Stimulated activated CD8-positive, alpha-beta memory T cell treated with anti-CD3 and anti-CD28 coated beads, Interleukin-15, amount 100 ng/mL, for 4 hours (primary cell): ENCODE measurements around the gene CACNG8.

ENCODE experiments used
- DNase-seq, 2 donors: peaks; one replicate each; pipeline ENCODE4 v3.0.0-alpha.2; 2020; ENCODE audit warnings: low read depth in 2 of 2

CACNG8 gene

DNA sequence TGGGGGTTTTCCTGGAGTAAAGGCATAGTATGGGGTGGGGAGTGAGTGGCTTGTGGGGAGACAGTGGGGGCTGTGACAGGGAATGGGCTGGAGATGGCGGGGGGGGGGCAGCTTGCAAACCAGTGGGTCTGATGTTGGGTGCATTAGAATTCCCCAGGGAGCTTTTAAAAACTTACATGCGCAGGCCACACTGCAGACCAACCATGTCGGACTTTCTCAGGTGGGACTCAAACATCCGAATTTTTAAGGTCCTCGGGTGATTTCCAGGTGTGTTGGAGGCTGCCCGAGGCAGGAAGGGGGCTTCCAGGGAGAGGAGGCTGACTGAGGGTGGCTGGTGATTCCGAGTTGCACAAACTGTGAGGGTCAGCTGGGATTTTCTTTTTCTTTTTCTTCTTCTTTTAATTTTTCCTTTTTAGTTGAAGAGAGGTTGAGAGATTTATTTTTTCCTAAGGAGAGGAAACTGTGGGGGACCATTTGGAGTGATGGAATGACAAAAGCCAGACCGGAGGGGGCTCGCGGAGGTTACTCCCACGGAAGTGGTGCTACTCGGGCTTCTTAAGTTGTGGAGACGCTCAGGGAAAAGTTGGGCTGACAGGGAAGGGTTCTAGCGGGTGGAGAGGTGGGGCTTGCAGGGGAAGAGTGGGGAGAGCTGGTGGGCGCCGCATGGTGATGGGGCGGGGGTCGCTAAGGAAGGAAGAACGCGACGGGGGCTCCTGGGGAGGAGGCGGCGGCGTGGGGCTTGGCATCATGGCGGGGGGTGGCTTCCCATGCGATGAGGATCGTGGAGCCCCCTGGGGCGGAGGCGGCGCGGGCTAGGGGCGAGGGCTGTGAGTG is 997 bp upstream of the CACNG8 start:
- no peak for DNase-seq

- no peak for DNase-seq
Observed at GRCh38 chr19:53965091-53965490, 2.4 kb downstream of the CACNG8 start.

DNA sequence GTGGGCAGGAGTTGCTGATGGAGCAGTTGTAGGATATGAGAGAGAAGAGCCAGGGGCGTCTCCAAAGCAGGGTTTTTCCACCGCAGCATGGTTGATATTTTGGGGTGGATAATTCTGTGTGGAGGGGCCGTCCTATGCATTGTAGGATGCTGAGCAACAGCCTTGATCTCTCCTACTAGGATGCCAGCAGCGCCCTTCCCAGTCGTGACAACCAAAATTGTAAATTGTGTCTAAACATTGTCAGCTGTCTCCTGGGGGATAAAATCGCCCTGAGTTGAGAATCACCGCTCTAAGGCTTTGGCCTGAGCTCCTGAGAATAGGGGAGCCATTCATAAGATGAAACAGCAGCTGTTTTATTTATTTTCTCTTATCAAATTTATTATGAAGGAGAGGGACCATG is 4.2 kb downstream of the CACNG8 start:
- DNase-seq = no peak

- no peak for DNase-seq
Observed at GRCh38 chr19:53969366-53969765, 6.6 kb downstream of the CACNG8 start.

- DNase-seq = no peak
Observed at GRCh38 chr19:53971673-53972072, 8.9 kb downstream of the CACNG8 start.

DNA sequence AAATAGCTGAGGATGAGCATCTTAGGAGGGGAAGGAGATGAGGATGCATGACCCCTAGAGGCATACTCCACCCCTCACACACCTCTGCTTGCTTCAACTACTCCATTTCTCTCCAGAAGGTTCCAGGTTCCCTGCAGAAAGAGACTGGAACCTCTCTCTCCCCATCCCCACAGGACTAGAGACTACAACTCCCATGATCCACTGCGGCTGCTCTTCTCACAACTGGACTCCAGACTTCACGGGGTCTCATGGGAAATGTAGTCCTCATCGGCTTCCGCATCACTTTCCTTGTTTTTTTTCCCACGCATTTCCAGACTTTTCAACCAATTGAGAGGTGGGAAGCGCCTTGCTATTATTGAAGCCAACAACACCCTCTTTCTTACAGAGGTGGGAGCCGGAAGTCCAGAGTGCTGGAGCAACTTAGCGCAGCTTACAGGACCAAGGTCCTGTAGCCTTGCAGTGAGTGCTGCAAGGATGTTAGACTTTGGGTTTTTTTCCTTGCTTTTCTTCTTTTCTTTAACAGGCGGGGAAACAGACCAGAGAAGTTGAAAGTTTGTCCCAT is 14.8 kb downstream of the CACNG8 start:
- DNase-seq = peak in 1 of 2 donors; percentile 37

DNA sequence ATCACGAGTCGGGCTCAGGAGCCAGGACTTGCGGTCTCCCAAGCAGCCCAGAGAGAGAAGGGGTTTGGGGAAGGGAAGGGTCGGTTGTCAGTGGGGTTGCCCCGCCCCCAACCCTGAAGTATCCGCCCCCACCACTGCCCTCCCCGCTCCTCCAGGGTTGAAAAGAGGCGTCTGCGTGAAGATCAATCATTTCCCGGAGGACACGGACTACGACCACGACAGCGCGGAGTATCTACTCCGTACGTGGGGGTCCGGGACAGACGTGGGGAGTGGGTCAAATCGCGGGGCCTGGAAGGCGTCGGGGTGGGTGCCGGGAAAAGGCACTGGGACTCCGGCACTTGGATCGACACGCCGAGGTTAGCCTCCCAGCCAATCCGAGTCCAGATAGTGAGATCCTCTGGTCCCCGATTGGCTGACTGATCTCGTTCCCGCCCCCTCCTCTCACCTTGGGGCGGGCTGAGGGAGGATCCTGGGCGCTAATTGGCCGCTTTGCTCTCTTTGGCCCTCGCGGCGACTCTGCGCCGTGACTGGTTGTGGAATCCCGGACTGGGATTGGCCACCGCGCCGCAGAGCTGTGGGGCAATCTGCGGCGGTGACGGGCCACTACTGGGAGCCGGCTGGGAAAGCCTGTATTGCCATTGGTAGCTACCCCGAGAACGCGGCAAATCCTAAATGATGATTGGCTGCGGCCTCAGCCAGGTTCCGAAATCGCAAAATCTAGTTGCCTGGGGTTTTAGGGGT is 15.4 kb downstream of the CACNG8 start:
- DNase-seq = no peak

- no peak for DNase-seq
Observed at GRCh38 chr19:53978975-53979801, 16.5 kb downstream of the CACNG8 start.

DNA sequence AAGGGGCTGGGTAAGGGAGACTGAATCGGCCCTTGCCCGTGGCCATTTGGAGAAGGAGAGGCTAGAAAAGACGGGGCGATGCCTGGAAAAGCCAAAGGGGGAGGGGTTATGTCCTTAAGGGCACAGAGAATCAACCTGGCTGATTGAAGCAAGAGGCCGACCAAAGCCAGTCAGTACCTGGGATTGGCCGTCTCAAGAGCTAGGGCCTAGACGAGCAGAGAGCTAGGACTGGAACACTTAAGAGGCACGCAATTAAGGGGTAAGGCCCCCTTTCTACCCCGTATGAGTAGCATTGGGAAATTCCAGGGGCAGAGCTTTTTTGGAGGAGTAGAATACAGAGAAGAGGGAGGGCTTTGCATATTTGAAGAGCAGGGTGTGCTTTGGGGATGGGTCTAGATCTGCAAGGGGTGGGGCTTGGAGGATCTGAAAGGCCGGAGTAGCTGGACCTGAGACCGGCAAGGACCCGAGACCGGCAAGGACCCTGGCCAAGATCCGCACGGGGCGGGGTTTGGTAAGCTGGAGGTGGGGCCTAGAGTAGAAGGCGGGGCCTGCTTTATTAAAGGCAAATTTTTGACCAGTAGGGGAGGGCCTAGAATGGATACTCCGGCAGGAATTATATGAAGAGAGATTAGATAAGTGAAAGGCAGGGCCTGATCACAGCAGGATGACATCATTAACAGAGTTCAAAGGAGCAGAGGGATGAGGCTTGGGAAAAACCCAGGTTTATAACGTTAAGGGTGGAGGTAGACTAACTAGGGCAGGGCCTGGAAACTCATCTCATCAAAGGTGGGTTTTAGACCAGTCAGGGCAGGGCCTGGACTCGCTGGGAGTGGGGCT is 18.0 kb downstream of the CACNG8 start:
- no peak for DNase-seq

DNA sequence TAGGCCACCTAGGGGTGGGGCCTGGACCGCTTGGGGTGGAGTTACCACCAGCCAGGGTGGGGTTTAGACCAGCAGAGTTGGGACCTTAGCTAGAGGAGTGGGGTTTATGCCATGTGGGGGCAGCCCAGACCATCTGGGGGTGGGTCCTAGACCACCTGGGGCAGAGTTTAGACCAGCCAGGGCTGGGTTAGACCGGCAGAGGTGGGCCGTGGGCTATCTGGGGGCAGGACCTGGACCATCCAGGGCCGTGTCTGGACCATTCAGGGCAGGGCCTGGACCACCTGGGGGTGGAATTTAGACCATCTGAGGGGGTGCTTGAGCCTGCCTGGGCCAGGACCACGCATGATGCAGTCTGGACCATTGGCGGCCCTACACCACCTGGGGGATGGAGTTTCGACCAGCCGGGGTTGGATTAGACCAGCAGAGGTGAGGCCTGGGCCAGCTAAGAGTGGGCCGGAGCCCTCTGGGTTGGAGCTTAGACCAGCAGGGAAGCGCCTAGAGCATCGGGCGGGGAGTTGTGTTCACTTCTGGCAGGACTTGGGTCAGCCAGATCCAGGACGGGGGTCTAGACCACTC is 18.7 kb downstream of the CACNG8 start:
- DNase-seq = no peak

GRCh38 chr19:53982001-53982451 is 19.3 kb downstream of the CACNG8 start:
- DNase-seq = no peak

- DNase-seq = no peak
Observed at GRCh38 chr19:53982611-53983010, 19.9 kb downstream of the CACNG8 start.

- no peak for DNase-seq
Observed at GRCh38 chr19:53983457-53984289, 20.9 kb downstream of the CACNG8 start.

GRCh38 chr19:53985863-53986262 is 23.1 kb downstream of the CACNG8 start:
- DNase-seq = no peak

GRCh38 chr19:53988981-53989380 is 26.2 kb downstream of the CACNG8 start:
- DNase-seq = no peak

- no peak for DNase-seq
Observed at GRCh38 chr19:53989600-53990533, 27.1 kb downstream of the CACNG8 start.

- DNase-seq = no peak
Observed at GRCh38 chr19:53991224-53992113, 28.7 kb downstream of the CACNG8 start, which contains the start of gene CACNG6. CACNG6 (plus strand) TSS chr19:53991637; CDS start chr19:53992878, 1,241 bp downstream.
